ENCODE measurements around the gene RNU6-9. TPM values are rescaled to one million over a fixed set of nuclear protein-coding genes. Genes with fewer than 3 reads are reported as not detected.

The RNU6-9 gene
- total and polyA plus RNA-seq, 2 of the 13 experiments (the other 11 are each of a cell fraction or from before 2014, with no cell fraction given), result under 0.01 TPM; not detected in 1

DNA sequence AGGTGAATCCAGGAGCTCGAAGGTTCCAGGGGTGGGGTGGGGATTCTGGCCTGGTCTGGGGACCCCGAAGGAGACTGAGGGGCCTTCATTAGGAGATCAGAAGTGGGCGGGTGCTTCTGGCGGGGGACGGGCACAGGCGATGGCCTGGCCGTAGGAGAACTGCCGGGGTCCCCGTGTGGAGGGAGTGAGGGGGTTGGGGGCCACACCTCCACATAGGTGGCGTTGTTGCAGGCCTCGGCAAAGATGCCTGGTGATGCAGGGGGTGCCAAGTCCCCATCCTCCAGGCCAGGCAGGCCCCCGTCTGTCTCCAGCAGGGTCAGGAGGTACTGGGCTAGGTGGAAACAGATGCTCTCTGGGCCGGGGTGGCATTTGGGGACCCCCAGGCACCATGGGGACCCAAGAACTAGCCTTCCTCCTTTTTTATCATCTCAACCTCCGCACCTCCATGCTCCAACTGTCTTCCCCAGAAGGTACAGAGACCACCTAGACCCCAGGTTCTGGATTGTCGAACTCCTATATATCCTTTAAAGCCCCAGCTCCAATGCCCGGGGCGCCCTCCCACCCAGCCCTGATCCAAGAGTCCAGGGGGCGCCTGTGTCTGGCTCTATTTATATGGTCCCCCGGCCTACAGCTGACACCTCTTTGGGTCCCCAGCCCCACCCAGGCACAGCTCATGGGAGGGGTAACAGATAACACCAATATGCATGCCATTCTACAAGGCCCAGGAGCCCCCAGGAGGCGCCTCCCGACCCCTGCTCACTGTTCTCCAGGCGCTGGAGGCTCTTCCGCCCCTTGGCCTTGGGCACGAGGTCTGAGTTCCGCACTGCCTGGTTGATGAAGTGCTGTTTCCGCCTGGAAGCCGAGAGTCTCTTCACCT, 8.2 kb downstream of the RNU6-9 start:
- H4K20me1 ChIP-seq (ENCODE audit: insufficient read depth, low read length), result no peaks in the 10 kb centered on the region
- H3K4me3 ChIP-seq (replicated peaks in 1 of 3; ENCODE audit: insufficient read depth in 1 of 3, low read depth in 2 of 3, low read length in 3 of 3), result no peak overlapping the region
- H3K4me1 ChIP-seq (ENCODE audit: insufficient read depth, low read length), result no peaks in the 10 kb centered on the region
- no peaks in the 10 kb centered on the region for H3K27me3 ChIP-seq (ENCODE audit: control insufficient read depth in 1 of 2, insufficient read depth in 2 of 2, low read length in 2 of 2)
- no peak overlapping the region for H2AFZ ChIP-seq (ENCODE audit: low read length)
- no TSS peak for BruUV-seq (replicated peaks)
- H3K9me3 ChIP-seq (ENCODE audit: low read length), result no peaks in the 10 kb centered on the region
- no peak overlapping the region for H3K9ac ChIP-seq (ENCODE audit: insufficient read depth, low read depth, low read length)
- H3K79me2 ChIP-seq (ENCODE audit: insufficient read depth, low read length), result no peaks in the 10 kb centered on the region
- no peak overlapping the region for H3K4me2 ChIP-seq (ENCODE audit: low read depth, low read length)
- POLR2A ChIA-PET, result no interaction called here
- CTCF ChIA-PET (ENCODE audit: low intra/inter-chr PET ratio, low total read pairs), result no interaction called here
- in situ Hi-C loops (cut with HindIII; ENCODE audit: extremely low pct_ligation_motif_present, low pct_unique_long_range_greater_than_20kb) (no loop called here), intact Hi-C loops (cut with micrococcal nuclease; ENCODE audit: unreplicated experiment) (no loop called here)
- H3K27ac ChIP-seq (ENCODE audit: extremely low read length, insufficient read depth, low read length), result no peak overlapping the region
- DNase-seq (ENCODE audit: low spot score) (no peak), ATAC-seq (no peak), FAIRE-seq (no peak)
- H3K36me3 ChIP-seq (replicated peaks in 1 of 2; ENCODE audit: control insufficient read depth in 1 of 2, insufficient read depth in 2 of 2, low read length in 2 of 2), result peaks cover 7 to 14% of the 10 kb centered on the region in 2 experiments; a peak in 4 of 5 replicates
- WGBS (ENCODE audit: low lambda C conversion rate), result 98% methylated on average over 25 of the region's 27 CpGs
- no peak for TF ChIP-seq MTF1 (CRISPR knock-in tag; IDR thresholded peaks at IDR 0.05)
- TF ChIP-seq ZNF3 (CRISPR knock-in tag; IDR thresholded peaks at IDR 0.05), result no peak
- no peak for TF ChIP-seq ZNF10 (CRISPR knock-in tag; IDR thresholded peaks at IDR 0.05; ENCODE audit: borderline replicate concordance, low read depth)
- no peak for TF ChIP-seq SAFB2 (CRISPR knock-in tag; IDR thresholded peaks at IDR 0.05; ENCODE audit: borderline replicate concordance, low read depth)
- no peak for TF ChIP-seq MEIS1 (CRISPR knock-in tag; IDR thresholded peaks at IDR 0.05; ENCODE audit: borderline replicate concordance)
- no peak for TF ChIP-seq MXD3 (CRISPR knock-in tag; IDR thresholded peaks at IDR 0.05)
- TF ChIP-seq KAT2B (IDR thresholded peaks at IDR 0.05; ENCODE audit: borderline replicate concordance, low read depth, low read length), result no peak
- no peak for TF ChIP-seq ZNF558 (CRISPR knock-in tag; IDR thresholded peaks at IDR 0.05; ENCODE audit: borderline replicate concordance)
- TF ChIP-seq HMG20A (CRISPR knock-in tag; IDR thresholded peaks at IDR 0.05; ENCODE audit: borderline replicate concordance), result no peak
- no peak for TF ChIP-seq ZFP82 (CRISPR knock-in tag; IDR thresholded peaks at IDR 0.05; ENCODE audit: borderline replicate concordance)
- no peak for TF ChIP-seq ZNF451 (CRISPR knock-in tag; IDR thresholded peaks at IDR 0.05)
- no peak for TF ChIP-seq GPN1 (CRISPR knock-in tag; IDR thresholded peaks at IDR 0.05; ENCODE audit: borderline replicate concordance)

All from HepG2 (cell line).